Measurements from ENCODE around the gene NKTR. TPM values are rescaled to one million over a fixed set of nuclear protein-coding genes. Genes with fewer than 3 reads are reported as not detected.
A peak's percentile ranks its signal among the peaks of the same experiment; 100 is the strongest.

The NKTR gene
- total and polyA plus RNA-seq, 2 of the 13 experiments (the other 11 are each of a cell fraction or from before 2014, with no cell fraction given): 41.3 to 59.6 TPM

DNA sequence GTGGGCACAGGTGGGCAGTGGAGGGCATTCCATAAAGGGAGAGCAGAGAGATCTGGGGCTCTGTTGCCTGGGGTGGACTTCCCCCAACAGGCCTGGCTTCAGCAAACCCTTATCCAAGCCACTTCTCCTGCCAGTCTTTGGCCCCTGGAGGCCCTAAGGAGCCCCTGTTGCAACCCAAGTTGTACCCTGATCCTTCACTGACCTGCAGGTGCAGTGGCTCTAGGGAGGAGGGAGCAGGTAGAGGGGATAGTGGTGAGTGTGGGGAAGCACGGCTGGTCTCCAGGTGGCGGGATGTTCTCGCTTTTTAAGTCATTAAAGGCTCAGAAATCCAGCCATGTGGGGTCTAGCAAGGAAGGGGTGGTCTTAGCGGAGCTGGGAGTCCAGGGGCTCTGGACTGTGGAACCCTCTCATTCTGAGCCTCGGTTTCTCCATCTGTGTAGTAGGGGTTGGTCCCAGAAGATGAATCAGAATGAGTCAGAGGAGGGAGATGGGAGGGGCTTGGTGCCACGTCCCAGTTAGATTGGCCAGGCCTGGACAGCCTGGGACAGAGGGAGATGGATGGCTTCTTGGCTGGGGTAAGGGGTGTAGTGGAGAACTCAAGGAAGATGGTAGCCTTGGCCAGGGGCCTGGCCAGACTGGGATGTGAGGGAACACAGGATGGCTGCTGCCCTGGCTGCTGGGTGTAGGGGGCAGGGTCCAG lies 55.6 kb downstream of the NKTR start:
- ATAC-seq: no peak; the same call in 2 of the 3 replicates
- POLR2A ChIA-PET: no interaction called here
- Histone ChIP-seq H3K27me3 (ENCODE audit: control insufficient read depth in 1 of 2, insufficient read depth in 2 of 2, low read length in 2 of 2) (no peaks in the 10 kb centered on the region), H3K9me3 (ENCODE audit: low read length) (no peaks in the 10 kb centered on the region), H4K20me1 (ENCODE audit: insufficient read depth, low read length) (no peaks in the 10 kb centered on the region), H3K4me3 (replicated peaks in 1 of 3; ENCODE audit: insufficient read depth in 1 of 3, low read depth in 2 of 3, low read length in 3 of 3) (no peak overlapping the region), H3K79me2 (ENCODE audit: insufficient read depth, low read length) (peaks cover 7% of the 10 kb centered on the region), H3K4me2 (ENCODE audit: low read depth, low read length) (peak overlapping the region; percentile 90; the same call in 1 of the 2 replicates), H3K36me3 (replicated peaks in 1 of 2; ENCODE audit: control insufficient read depth in 1 of 2, insufficient read depth in 2 of 2, low read length in 2 of 2) (no peaks in the 10 kb centered on the region), H3K9ac (ENCODE audit: insufficient read depth, low read depth, low read length) (no peak overlapping the region), H3K27ac (ENCODE audit: extremely low read length, insufficient read depth, low read length) (peak overlapping the region; percentile 16), H2AFZ (ENCODE audit: low read length) (no peak overlapping the region), H3K4me1 (ENCODE audit: insufficient read depth, low read length) (peaks cover 62% of the 10 kb centered on the region)
- intact Hi-C loops (cut with micrococcal nuclease; ENCODE audit: unreplicated experiment) (no loop called here), in situ Hi-C loops (cut with HindIII; ENCODE audit: extremely low pct_ligation_motif_present, low pct_unique_long_range_greater_than_20kb) (no loop called here)
- FAIRE-seq: no peak
- 75% methylated on average over 6 of the region's 6 CpGs for WGBS (ENCODE audit: low lambda C conversion rate)
- CTCF ChIA-PET (ENCODE audit: low intra/inter-chr PET ratio, low total read pairs): no interaction called here
- no peak for DNase-seq (ENCODE audit: low spot score)
- BruUV-seq (replicated peaks): no TSS peak
- TF ChIP-seq, protein P1, sequence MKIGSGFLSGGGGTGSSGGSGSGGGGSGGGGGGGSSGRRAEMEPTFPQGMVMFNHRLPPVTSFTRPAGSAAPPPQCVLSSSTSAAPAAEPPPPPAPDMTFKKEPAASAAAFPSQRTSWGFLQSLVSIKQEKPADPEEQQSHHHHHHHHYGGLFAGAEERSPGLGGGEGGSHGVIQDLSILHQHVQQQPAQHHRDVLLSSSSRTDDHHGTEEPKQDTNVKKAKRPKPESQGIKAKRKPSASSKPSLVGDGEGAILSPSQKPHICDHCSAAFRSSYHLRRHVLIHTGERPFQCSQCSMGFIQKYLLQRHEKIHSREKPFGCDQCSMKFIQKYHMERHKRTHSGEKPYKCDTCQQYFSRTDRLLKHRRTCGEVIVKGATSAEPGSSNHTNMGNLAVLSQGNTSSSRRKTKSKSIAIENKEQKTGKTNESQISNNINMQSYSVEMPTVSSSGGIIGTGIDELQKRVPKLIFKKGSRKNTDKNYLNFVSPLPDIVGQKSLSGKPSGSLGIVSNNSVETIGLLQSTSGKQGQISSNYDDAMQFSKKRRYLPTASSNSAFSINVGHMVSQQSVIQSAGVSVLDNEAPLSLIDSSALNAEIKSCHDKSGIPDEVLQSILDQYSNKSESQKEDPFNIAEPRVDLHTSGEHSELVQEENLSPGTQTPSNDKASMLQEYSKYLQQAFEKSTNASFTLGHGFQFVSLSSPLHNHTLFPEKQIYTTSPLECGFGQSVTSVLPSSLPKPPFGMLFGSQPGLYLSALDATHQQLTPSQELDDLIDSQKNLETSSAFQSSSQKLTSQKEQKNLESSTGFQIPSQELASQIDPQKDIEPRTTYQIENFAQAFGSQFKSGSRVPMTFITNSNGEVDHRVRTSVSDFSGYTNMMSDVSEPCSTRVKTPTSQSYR (CRISPR knock-in tag; IDR thresholded peaks at IDR 0.05; ENCODE audit: borderline replicate concordance): no peak
- TF ChIP-seq TBP (CRISPR knock-in tag; IDR thresholded peaks at IDR 0.05): no peak
- no peak for TF ChIP-seq MZF1 (CRISPR knock-in tag; IDR thresholded peaks at IDR 0.05; ENCODE audit: borderline replicate concordance)
- TF ChIP-seq, protein P2, sequence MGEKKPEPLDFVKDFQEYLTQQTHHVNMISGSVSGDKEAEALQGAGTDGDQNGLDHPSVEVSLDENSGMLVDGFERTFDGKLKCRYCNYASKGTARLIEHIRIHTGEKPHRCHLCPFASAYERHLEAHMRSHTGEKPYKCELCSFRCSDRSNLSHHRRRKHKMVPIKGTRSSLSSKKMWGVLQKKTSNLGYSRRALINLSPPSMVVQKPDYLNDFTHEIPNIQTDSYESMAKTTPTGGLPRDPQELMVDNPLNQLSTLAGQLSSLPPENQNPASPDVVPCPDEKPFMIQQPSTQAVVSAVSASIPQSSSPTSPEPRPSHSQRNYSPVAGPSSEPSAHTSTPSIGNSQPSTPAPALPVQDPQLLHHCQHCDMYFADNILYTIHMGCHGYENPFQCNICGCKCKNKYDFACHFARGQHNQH (CRISPR knock-in tag; IDR thresholded peaks at IDR 0.05): no peak
- no peak for TF ChIP-seq TCF7L2 (IDR thresholded peaks at IDR 0.05; ENCODE audit: low read depth, low read length)
- TF ChIP-seq CCAR2 (optimal IDR thresholded peaks at IDR 0.05; ENCODE audit: low read depth, low read length): no peak
- no peak for TF ChIP-seq CCDC6 (CRISPR knock-in tag; IDR thresholded peaks at IDR 0.05)
- no peak for TF ChIP-seq SIN3B (IDR thresholded peaks at IDR 0.05; ENCODE audit: low read length)
- no peak for TF ChIP-seq KMT2B (CRISPR knock-in tag; IDR thresholded peaks at IDR 0.05)
- no peak for TF ChIP-seq GTF3A (CRISPR knock-in tag; conservative IDR thresholded peaks at IDR 0.05)
- TF ChIP-seq RFXANK (CRISPR knock-in tag; IDR thresholded peaks at IDR 0.05): no peak
- TF ChIP-seq ZNF556 (CRISPR knock-in tag; IDR thresholded peaks at IDR 0.05; ENCODE audit: borderline replicate concordance): 0 out of 2 replicates have a peak, but pooled peaks have one; percentile 30
- TF ChIP-seq U2AF1 (optimal IDR thresholded peaks at IDR 0.05; ENCODE audit: low read depth, low read length): no peak
- 0 out of 2 replicates have a peak, but pooled peaks have one; percentile 7 for TF ChIP-seq ZNF350 (CRISPR knock-in tag; IDR thresholded peaks at IDR 0.05; ENCODE audit: borderline replicate concordance, low read depth)
- no peak for TF ChIP-seq THYN1 (CRISPR knock-in tag; IDR thresholded peaks at IDR 0.05; ENCODE audit: borderline replicate concordance, low read depth)
- no peak for TF ChIP-seq HNF4A (CRISPR knock-in tag; IDR thresholded peaks at IDR 0.05)
- no peak for TF ChIP-seq SMARCC2 (IDR thresholded peaks at IDR 0.05)
- TF ChIP-seq, protein P3, sequence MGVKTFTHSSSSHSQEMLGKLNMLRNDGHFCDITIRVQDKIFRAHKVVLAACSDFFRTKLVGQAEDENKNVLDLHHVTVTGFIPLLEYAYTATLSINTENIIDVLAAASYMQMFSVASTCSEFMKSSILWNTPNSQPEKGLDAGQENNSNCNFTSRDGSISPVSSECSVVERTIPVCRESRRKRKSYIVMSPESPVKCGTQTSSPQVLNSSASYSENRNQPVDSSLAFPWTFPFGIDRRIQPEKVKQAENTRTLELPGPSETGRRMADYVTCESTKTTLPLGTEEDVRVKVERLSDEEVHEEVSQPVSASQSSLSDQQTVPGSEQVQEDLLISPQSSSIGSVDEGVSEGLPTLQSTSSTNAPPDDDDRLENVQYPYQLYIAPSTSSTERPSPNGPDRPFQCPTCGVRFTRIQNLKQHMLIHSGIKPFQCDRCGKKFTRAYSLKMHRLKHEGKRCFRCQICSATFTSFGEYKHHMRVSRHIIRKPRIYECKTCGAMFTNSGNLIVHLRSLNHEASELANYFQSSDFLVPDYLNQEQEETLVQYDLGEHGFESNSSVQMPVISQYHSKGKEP (CRISPR knock-in tag; IDR thresholded peaks at IDR 0.05): no peak
- TF ChIP-seq SRSF9 (IDR thresholded peaks at IDR 0.05; ENCODE audit: borderline replicate concordance, insufficient read depth, low read depth, low read length, poor library complexity, severe bottlenecking): no peak
- no peak for TF ChIP-seq HOXA3 (CRISPR knock-in tag; IDR thresholded peaks at IDR 0.05)
